T-cell (primary cell): ENCODE measurements around the gene SH3RF3. TPM values are rescaled to one million over a fixed set of nuclear protein-coding genes. Genes with fewer than 3 reads are reported as not detected.

ENCODE experiments used
- ATAC-seq, 4 experiments: fragments of 200-7000 bp in 3 of 4; fragments of 150-1000 bp in 1 of 4; cut with Tn5 transposase; replicated peaks in 1 of 4; 1 replicate in 3 of 4; 2 replicates in 1 of 4; pipeline ENCODE4 v1.10.0; 2021; ENCODE audit warnings: moderate library complexity in 3 of 4, mild to moderate bottlenecking in 2 of 4, moderate number of reproducible peaks in 1 of 4
- CTCF ChIA-PET, 2 donors: fragments of 300-600 bp; sonication (Branson Sonifier 250); formaldehyde crosslinking; loops; one replicate each; lab custom pipeline; 2022; ENCODE audit warnings: antibody characterized with exemption in 2 of 2; lab: Charles Lee
- POLR2A ChIA-PET, 2 donors: fragments of 300-600 bp; sonication (Branson Sonifier 250); formaldehyde crosslinking; loops; one replicate each; lab custom pipeline; 2022; ENCODE audit warnings: antibody characterized with exemption in 2 of 2; lab: Charles Lee
- DNase-seq, 35 experiments: peaks; one replicate each; pipeline versions ENCODE4 v3.0.0 to v3.0.0-alpha.2; 2013 to 2023
- H3K27ac ChIP-seq: one replicate; pipeline ENCODE4 v1.5.1; 2013; ENCODE audit warnings: low read length
- H3K27me3 ChIP-seq, 2 experiments: replicated peaks in 1 of 2; 1 replicate in 1 of 2; 2 replicates in 1 of 2; pipeline versions ENCODE4 v1.6.1 to v1.7.0; 2013; ENCODE audit warnings: low read length in 1 of 2, mixed read lengths in 1 of 2; ENCODE audit not compliant: control insufficient read depth in 2 of 2, insufficient read depth in 2 of 2; ENCODE audit errors: extremely low read depth in 1 of 2
- H3K36me3 ChIP-seq, 2 donors: 1 replicate in 1 of 2; 2 replicates in 1 of 2; pipeline versions ENCODE4 v1.6.1 to v1.7.0; 2013; ENCODE audit warnings: low read length in 1 of 2; ENCODE audit not compliant: control insufficient read depth in 2 of 2, insufficient read depth in 1 of 2; ENCODE audit errors: extremely low read depth in 1 of 2
- H3K4me1 ChIP-seq, 2 experiments: 1 replicate in 1 of 2; 2 replicates in 1 of 2; pipeline versions ENCODE4 v1.6.1 to v1.7.0; 2013; ENCODE audit warnings: low read length in 2 of 2, mixed read lengths in 1 of 2; ENCODE audit not compliant: insufficient read depth in 2 of 2, control insufficient read depth in 1 of 2; ENCODE audit errors: extremely low read depth in 1 of 2
- H3K4me3 ChIP-seq, 2 donors: 1 replicate in 1 of 2; 2 replicates in 1 of 2; pipeline versions ENCODE4 v1.5.1 to v1.7.0; 2013; ENCODE audit warnings: mild to moderate bottlenecking in 2 of 2, low read length in 1 of 2, moderate library complexity in 1 of 2; ENCODE audit not compliant: control insufficient read depth in 1 of 2; ENCODE audit errors: extremely low read depth in 1 of 2
- H3K9me3 ChIP-seq: 2 replicates; pipeline ENCODE4 v1.7.0; 2013
- H3K27ac Mint-ChIP-seq, 2 donors: one replicate each; pipeline ENCODE4 v1.8.0; 2020 to 2021; ENCODE audit warnings: mild to moderate bottlenecking in 2 of 2, mixed read lengths in 2 of 2
- H3K27me3 Mint-ChIP-seq, 2 donors: one replicate each; pipeline ENCODE4 v1.8.0; 2021 to 2022; ENCODE audit warnings: mixed read lengths in 2 of 2
- H3K36me3 Mint-ChIP-seq: one replicate; pipeline ENCODE4 v1.8.0; 2021; ENCODE audit warnings: mixed read lengths
- H3K4me1 Mint-ChIP-seq, 3 donors: one replicate each; pipeline ENCODE4 v1.8.0; 2020 to 2022; ENCODE audit warnings: mixed read lengths in 3 of 3, mild to moderate bottlenecking in 1 of 3
- H3K4me3 Mint-ChIP-seq, 3 donors: one replicate each; pipeline ENCODE4 v1.8.0; 2020 to 2022; ENCODE audit warnings: mild to moderate bottlenecking in 3 of 3, mixed read lengths in 3 of 3, moderate library complexity in 3 of 3
- H3K9me3 Mint-ChIP-seq, 3 donors: one replicate each; pipeline ENCODE4 v1.8.0; 2020 to 2022; ENCODE audit warnings: mixed read lengths in 3 of 3
- WGBS: methylation state at CpG from one replicate; pipeline ENCODE4 v1.1.5; 2013; ENCODE audit warnings: missing lambda C conversion rate; ENCODE audit not compliant: insufficient coverage; 5-methylcytosine and 5-hydroxymethylcytosine counted together
- total RNA-seq, 35 experiments: library from RNA in 6 of 35; stranded (reverse) in 6 of 35; fragments of 120-200 nt in 1 of 35; gene quantifications; one replicate each; pipeline versions ENCODE4 v1.2.1 to v1.2.4 and lab custom pipeline; 2013 to 2026

The SH3RF3 gene
- total RNA-seq, 5 donors from 2014 or later (not counting 1 experiment from before 2014, with no cell fraction given): 1.8 to 4.6 (median 3.6) TPM

DNA sequence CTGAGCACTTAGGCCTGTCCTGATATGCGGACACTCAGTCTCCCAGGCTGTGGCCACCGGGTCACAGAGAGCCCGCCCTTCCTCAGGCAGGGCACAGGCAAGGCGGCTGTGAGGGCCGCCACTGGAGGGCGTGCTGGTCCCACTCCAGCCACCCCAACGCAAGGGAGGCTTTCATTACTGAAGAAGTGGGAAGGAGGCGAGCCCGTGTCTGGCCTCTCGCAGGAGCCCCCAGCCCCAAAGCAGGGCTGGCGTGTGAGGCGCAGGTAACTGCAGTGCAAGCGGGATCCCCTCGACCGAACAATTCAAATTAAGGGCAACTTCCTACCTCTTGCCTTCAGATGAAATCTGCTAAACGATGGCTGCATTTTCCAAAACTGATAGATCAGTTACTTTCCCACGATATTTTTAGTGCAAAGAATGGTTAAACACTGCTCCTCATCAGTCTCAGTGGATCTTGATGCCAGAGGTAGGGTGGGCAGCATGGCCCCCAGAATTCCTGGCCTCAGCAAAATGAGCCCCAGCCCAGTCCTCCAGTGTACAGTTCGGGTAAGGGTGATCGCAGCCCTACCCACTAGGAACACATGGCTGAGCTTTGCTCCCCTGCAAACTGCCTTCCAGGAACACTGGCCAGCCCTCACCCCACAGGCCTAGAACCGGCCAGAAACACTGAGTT is 387.6 kb downstream of the SH3RF3 start:
- Mint-ChIP-seq H3K27ac (no peak overlapping the region), H3K27me3 (no peaks in the 10 kb centered on the region), H3K4me3 (no peak overlapping the region), H3K9me3 (no peaks in the 10 kb centered on the region), H3K36me3 (no peaks in the 10 kb centered on the region), H3K4me1 (peaks cover 0 to 6% (median 0%) of the 10 kb centered on the region in 3 donors)
- POLR2A ChIA-PET: no interaction called here
- Histone ChIP-seq H3K9me3 (no peaks in the 10 kb centered on the region), H3K36me3 (no peaks in the 10 kb centered on the region), H3K27me3 (peaks cover 0 to 19% of the 10 kb centered on the region in 2 experiments), H3K4me3 (no peak overlapping the region), H3K27ac (no peak overlapping the region), H3K4me1 (peaks cover 0 to 11% of the 10 kb centered on the region in 2 experiments)
- 82% methylated on average over 15 of the region's 20 CpGs for WGBS
- CTCF ChIA-PET: no interaction called here
- no peak for DNase-seq
- ATAC-seq: no peak

DNA sequence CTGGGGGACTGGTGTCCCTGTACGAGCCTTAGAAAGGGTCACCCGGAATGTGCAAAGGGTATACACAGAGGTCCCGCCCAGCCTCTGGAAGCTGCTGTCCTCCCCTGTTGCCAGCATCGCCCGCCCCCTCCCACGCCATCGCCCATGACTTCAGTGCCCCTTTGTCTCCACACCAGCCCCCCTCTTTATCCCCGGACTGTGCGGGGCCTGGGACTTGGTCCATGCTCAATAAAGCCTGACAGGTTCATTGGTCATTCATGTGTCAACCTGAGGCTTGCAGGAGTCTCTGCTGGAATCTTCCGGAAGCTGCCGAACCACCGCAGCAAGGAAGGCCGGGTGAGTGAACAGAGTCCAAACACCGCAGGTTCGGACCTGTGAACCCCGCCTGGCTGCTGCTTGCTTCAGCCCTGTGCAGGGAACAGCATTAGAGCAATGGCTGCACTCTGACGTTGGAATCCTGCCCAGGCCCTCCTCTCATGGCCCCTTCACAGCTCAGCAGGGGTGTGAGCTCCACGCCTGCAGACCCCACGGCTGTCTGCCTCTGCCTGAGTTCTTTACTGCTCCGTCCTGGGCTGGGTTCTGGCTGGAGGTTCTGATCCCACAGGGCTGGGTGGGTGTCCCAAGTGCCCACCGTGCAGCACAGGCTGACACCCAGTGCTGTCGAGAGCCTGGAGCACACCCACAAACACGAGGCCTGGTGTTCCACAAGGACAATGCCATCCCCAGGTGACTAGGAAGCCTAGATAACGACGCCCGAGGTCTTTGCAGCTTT is 388.3 kb downstream of the SH3RF3 start:
- Mint-ChIP-seq H3K36me3 (no peaks in the 10 kb centered on the region), H3K4me3 (no peak overlapping the region), H3K9me3 (no peaks in the 10 kb centered on the region), H3K27ac (no peak overlapping the region), H3K27me3 (no peaks in the 10 kb centered on the region), H3K4me1 (peaks cover 0 to 6% (median 0%) of the 10 kb centered on the region in 3 donors)
- DNase-seq: no peak
- no peak overlapping the region for H3K27ac ChIP-seq
- peaks cover 0 to 19% of the 10 kb centered on the region in 2 experiments for H3K27me3 ChIP-seq
- H3K4me3 ChIP-seq: no peak overlapping the region
- no peaks in the 10 kb centered on the region for H3K9me3 ChIP-seq
- ChIA-PET POLR2A (no interaction called here), CTCF (interaction anchor here in 1 of 2 donors (1.3 kb wide), 1 partner anchor 7 kb away, joined by 3 read pairs; no protein-coding TSS in a partner anchor)
- WGBS: 92% methylated on average over 26 of the region's 26 CpGs
- H3K4me1 ChIP-seq: peaks cover 0 to 11% of the 10 kb centered on the region in 2 experiments
- no peak for ATAC-seq
- H3K36me3 ChIP-seq: no peaks in the 10 kb centered on the region

DNA sequence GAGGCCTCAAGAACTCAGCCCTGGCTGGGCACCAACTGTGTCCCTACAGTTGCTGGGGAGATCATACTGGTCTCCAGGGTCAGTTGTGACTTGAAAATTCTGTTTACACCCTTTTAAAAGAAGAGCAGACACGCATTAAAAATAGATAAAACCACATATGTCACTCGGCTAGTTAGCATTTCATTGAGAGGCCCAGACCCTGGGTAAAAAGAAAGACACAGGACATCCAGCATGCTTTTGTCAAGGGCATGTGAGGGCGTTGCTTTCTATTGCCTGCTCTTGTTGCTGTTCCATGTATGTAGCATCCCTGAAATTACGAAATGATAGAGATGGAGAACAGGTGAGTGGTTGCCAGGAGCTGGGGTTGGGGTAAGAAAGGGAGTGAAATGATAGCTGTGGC is 390.5 kb downstream of the SH3RF3 start:
- H3K4me1 Mint-ChIP-seq: no peaks in the 10 kb centered on the region
- ChIA-PET CTCF (no interaction called here), POLR2A (interaction anchor here in 1 of 2 donors (0.7 kb wide), 1 partner anchor 9 kb away, joined by 3 read pairs; no protein-coding TSS in a partner anchor)
- peaks cover 0 to 15% of the 10 kb centered on the region in 2 experiments for H3K27me3 ChIP-seq
- no peaks in the 10 kb centered on the region for H3K27me3 Mint-ChIP-seq
- no peaks in the 10 kb centered on the region for H3K36me3 ChIP-seq
- no peak overlapping the region for H3K27ac Mint-ChIP-seq
- H3K4me3 Mint-ChIP-seq: no peak overlapping the region
- H3K4me1 ChIP-seq: peaks cover 0 to 1% of the 10 kb centered on the region in 2 experiments
- H3K9me3 Mint-ChIP-seq: no peaks in the 10 kb centered on the region
- 67% methylated on average over 4 of the region's 4 CpGs for WGBS
- ATAC-seq: no peak
- no peaks in the 10 kb centered on the region for H3K9me3 ChIP-seq
- DNase-seq: no peak
- no peak overlapping the region for H3K27ac ChIP-seq
- no peaks in the 10 kb centered on the region for H3K36me3 Mint-ChIP-seq
- H3K4me3 ChIP-seq: no peak overlapping the region

DNA sequence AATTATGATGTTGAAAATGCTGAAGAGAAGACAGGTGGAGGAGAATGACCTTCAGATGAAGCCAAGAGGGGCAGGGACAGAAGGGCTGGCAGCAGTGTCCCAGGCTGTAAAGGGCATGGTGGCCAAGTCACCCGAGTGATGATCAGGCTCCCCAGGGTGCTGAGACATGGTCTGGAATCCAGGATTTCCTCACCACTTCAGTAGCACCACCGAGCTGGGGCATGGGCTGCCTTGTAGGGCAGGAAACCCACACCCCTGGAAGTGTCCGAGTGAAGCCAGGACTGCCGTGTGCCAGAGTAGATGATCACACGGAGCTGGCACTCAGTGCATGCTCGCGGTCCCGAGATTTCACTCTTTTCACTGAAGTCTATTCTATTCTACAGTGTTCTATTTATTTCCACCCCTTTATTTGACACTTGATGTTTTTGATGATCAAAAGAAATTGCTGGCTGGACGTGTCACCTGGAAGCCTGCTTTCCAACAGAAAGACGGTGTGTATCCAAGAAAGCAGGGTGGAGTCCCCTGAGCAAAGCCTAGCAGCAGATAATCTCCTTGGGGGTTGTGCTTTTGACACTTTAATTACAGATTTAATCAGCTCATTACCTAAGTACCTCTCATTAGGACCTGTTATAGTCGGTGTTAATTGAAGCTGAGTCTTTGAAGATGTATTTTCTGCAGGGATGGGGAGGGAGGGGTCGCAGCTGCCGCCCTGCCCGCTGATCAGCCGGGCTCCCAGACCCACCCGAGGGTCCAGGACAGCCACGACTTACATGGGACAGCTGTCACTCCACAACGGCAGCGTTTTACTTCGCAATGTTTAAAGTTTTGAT is 392.4 kb downstream of the SH3RF3 start:
- Histone ChIP-seq H3K36me3 (no peaks in the 10 kb centered on the region), H3K4me1 (no peaks in the 10 kb centered on the region), H3K4me3 (no peak overlapping the region), H3K27ac (no peak overlapping the region), H3K9me3 (no peaks in the 10 kb centered on the region), H3K27me3 (peaks cover 0 to 3% of the 10 kb centered on the region in 2 experiments)
- Mint-ChIP-seq H3K27me3 (no peaks in the 10 kb centered on the region), H3K4me1 (no peaks in the 10 kb centered on the region), H3K4me3 (no peak overlapping the region), H3K36me3 (no peaks in the 10 kb centered on the region), H3K9me3 (no peaks in the 10 kb centered on the region), H3K27ac (no peak overlapping the region)
- ATAC-seq (no peak), DNase-seq (no peak)
- ChIA-PET POLR2A (interaction anchor here in 1 of 2 donors (0.5 kb wide), 1 partner anchor 1024 kb away, joined by 12 read pairs; no protein-coding TSS in a partner anchor), CTCF (no interaction called here)
- 51% methylated on average over 2 of the region's 20 CpGs for WGBS

DNA sequence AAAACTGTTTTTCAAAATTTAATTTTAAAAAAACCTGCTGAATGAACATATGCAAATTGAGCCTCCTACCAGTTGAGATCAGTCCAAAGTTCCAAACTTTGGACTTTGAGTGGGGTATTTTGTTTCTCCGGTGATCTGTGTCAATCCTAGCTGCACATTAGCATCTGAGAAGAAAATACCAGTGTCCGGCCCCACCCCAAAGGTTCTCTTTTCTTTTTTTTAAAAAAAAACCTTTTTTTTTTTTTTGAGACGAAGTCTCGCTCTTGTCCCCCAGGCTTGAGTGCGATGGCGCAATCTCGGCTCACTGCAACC is 393.0 kb downstream of the SH3RF3 start:
- Histone ChIP-seq H3K4me1 (no peaks in the 10 kb centered on the region), H3K27me3 (peaks cover 0 to under 1% of the 10 kb centered on the region in 2 experiments), H3K27ac (no peak overlapping the region), H3K4me3 (no peak overlapping the region), H3K9me3 (no peaks in the 10 kb centered on the region), H3K36me3 (no peaks in the 10 kb centered on the region)
- Mint-ChIP-seq H3K9me3 (no peaks in the 10 kb centered on the region), H3K36me3 (no peaks in the 10 kb centered on the region), H3K27ac (no peak overlapping the region), H3K4me1 (no peaks in the 10 kb centered on the region), H3K4me3 (no peak overlapping the region), H3K27me3 (no peaks in the 10 kb centered on the region)
- no CpG with 5 or more reads among the region's 7 CpGs for WGBS
- DNase-seq: no peak
- ChIA-PET POLR2A (interaction anchor here in 1 of 2 donors (0.5 kb wide), 1 partner anchor 1024 kb away, joined by 12 read pairs; no protein-coding TSS in a partner anchor), CTCF (no interaction called here)
- no peak for ATAC-seq

DNA sequence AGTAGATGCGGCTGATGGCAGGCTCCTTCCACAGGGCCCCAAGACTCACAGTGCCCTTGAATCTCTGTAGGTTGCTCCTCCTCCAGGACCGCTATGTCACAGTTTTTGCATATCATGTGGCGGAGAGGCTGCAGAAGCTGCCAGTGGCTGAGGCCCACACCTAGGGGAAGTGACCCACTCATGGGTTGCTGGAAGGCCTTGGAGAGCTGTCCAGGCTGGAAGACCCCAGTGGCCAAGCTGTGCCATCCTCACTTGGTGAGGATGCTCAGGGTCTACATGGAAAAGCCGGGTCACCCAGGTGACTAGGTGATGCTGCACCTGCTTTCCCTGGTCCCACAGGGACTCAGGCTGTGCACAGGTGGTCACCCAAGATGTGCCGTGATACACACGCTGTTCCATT is 394.1 kb downstream of the SH3RF3 start:
- WGBS: 72% methylated on average over 4 of the region's 6 CpGs
- Histone ChIP-seq H3K4me1 (no peaks in the 10 kb centered on the region), H3K36me3 (no peaks in the 10 kb centered on the region), H3K27me3 (peaks cover 0 to 9% of the 10 kb centered on the region in 2 experiments), H3K4me3 (no peak overlapping the region), H3K9me3 (no peaks in the 10 kb centered on the region), H3K27ac (no peak overlapping the region)
- Mint-ChIP-seq H3K4me1 (no peaks in the 10 kb centered on the region), H3K27ac (no peak overlapping the region), H3K27me3 (peaks cover 2 to 5% of the 10 kb centered on the region in 2 donors), H3K9me3 (no peaks in the 10 kb centered on the region), H3K36me3 (no peaks in the 10 kb centered on the region), H3K4me3 (no peak overlapping the region)
- ATAC-seq (no peak), DNase-seq (no peak)
- ChIA-PET CTCF (no interaction called here), POLR2A (no interaction called here)
